ENCODE data around the gene ITPKA. TPM values are rescaled to one million over a fixed set of nuclear protein-coding genes. Genes with fewer than 3 reads are reported as not detected.
A peak's percentile ranks its signal among the peaks of the same experiment; 100 is the strongest.

The ITPKA gene
- total and polyA plus RNA-seq, 2 of the 13 experiments (the other 11 are each of a cell fraction or from before 2014, with no cell fraction given) = 13.2 to 41.3 TPM

- peaks cover 15% of the 10 kb centered on the region for H3K4me1 ChIP-seq (ENCODE audit: insufficient read depth, low read length)
- no peak for FAIRE-seq
- ChIA-PET POLR2A (no interaction called here), CTCF (ENCODE audit: low intra/inter-chr PET ratio, low total read pairs) (no interaction called here)
- TF ChIP-seq AGO2 (optimal IDR thresholded peaks at IDR 0.05; ENCODE audit: low read depth, low read length) (peak; percentile 50), TERF1 (CRISPR knock-in tag; IDR thresholded peaks at IDR 0.05) (no peak)
- intact Hi-C loops (cut with micrococcal nuclease; ENCODE audit: unreplicated experiment) = no loop called here
- H3K27ac ChIP-seq (ENCODE audit: extremely low read length, insufficient read depth, low read length) = no peak overlapping the region
- in situ Hi-C loops (cut with HindIII; ENCODE audit: extremely low pct_ligation_motif_present, low pct_unique_long_range_greater_than_20kb) = no loop called here
- H3K36me3 ChIP-seq (replicated peaks in 1 of 2; ENCODE audit: control insufficient read depth in 1 of 2, insufficient read depth in 2 of 2, low read length in 2 of 2) = peaks cover 10 to 20% of the 10 kb centered on the region in 2 experiments; a peak in 4 of 5 replicates
- peaks cover 31% of the 10 kb centered on the region for H3K79me2 ChIP-seq (ENCODE audit: insufficient read depth, low read length)
- H3K4me2 ChIP-seq (ENCODE audit: low read depth, low read length) = no peak overlapping the region
- no peak overlapping the region for H2AFZ ChIP-seq (ENCODE audit: low read length)
- no peak overlapping the region for H3K9ac ChIP-seq (ENCODE audit: insufficient read depth, low read depth, low read length)
- DNase-seq (ENCODE audit: low spot score) = no peak
- BruUV-seq (replicated peaks) = no TSS peak
- WGBS (ENCODE audit: low lambda C conversion rate) = 98% methylated on average over 50 of the region's 56 CpGs
- H3K9me3 ChIP-seq (ENCODE audit: low read length) = no peaks in the 10 kb centered on the region
- ATAC-seq = no peak
- H3K4me3 ChIP-seq (replicated peaks in 1 of 3; ENCODE audit: insufficient read depth in 1 of 3, low read depth in 2 of 3, low read length in 3 of 3) = no peak overlapping the region
- H3K27me3 ChIP-seq (ENCODE audit: control insufficient read depth in 1 of 2, insufficient read depth in 2 of 2, low read length in 2 of 2) = no peaks in the 10 kb centered on the region
- no peaks in the 10 kb centered on the region for H4K20me1 ChIP-seq (ENCODE audit: insufficient read depth, low read length)
Observed at GRCh38 chr15:41501191-41501917, 7.7 kb downstream of the ITPKA start.

- Histone ChIP-seq H3K36me3 (replicated peaks in 1 of 2; ENCODE audit: control insufficient read depth in 1 of 2, insufficient read depth in 2 of 2, low read length in 2 of 2) (peaks cover 10 to 20% of the 10 kb centered on the region in 2 experiments; a peak in 4 of 5 replicates), H3K9me3 (ENCODE audit: low read length) (no peaks in the 10 kb centered on the region), H4K20me1 (ENCODE audit: insufficient read depth, low read length) (no peaks in the 10 kb centered on the region), H3K27ac (ENCODE audit: extremely low read length, insufficient read depth, low read length) (no peak overlapping the region), H3K4me3 (replicated peaks in 1 of 3; ENCODE audit: insufficient read depth in 1 of 3, low read depth in 2 of 3, low read length in 3 of 3) (no peak overlapping the region), H3K4me1 (ENCODE audit: insufficient read depth, low read length) (peaks cover 7% of the 10 kb centered on the region), H3K79me2 (ENCODE audit: insufficient read depth, low read length) (peaks cover 23% of the 10 kb centered on the region), H3K9ac (ENCODE audit: insufficient read depth, low read depth, low read length) (no peak overlapping the region), H2AFZ (ENCODE audit: low read length) (no peak overlapping the region), H3K27me3 (ENCODE audit: control insufficient read depth in 1 of 2, insufficient read depth in 2 of 2, low read length in 2 of 2) (no peaks in the 10 kb centered on the region), H3K4me2 (ENCODE audit: low read depth, low read length) (no peak overlapping the region)
- intact Hi-C loops (cut with micrococcal nuclease; ENCODE audit: unreplicated experiment) = no loop called here
- ChIA-PET POLR2A (no interaction called here), CTCF (ENCODE audit: low intra/inter-chr PET ratio, low total read pairs) (no interaction called here)
- in situ Hi-C loops (cut with HindIII; ENCODE audit: extremely low pct_ligation_motif_present, low pct_unique_long_range_greater_than_20kb) = no loop called here
- ATAC-seq (no peak), FAIRE-seq (no peak), DNase-seq (ENCODE audit: low spot score) (no peak)
- no peak for TF ChIP-seq SMAD3 (CRISPR knock-in tag; IDR thresholded peaks at IDR 0.05)
- TF ChIP-seq REPIN1 (CRISPR knock-in tag; IDR thresholded peaks at IDR 0.05; ENCODE audit: borderline replicate concordance, low read depth) = no peak
- 98% methylated on average over 56 of the region's 64 CpGs for WGBS (ENCODE audit: low lambda C conversion rate)
- BruUV-seq (replicated peaks) = no TSS peak
Observed at GRCh38 chr15:41501931-41502794, 8.5 kb downstream of the ITPKA start.
